Skeletal muscle tissue (tissue), 4 donors: ENCODE results near the gene RAB31. TPM values are rescaled to one million over a fixed set of nuclear protein-coding genes. Genes with fewer than 3 reads are reported as not detected.

ENCODE experiments used
- H3K27ac ChIP-seq: one replicate; pipeline ENCODE4 v1.7.0; 2013; ENCODE audit warnings: mild to moderate bottlenecking, low read depth, low read length, inconsistent platforms
- H3K27me3 ChIP-seq, 3 donors: one replicate each; pipeline ENCODE4 v1.7.0; 2013; ENCODE audit warnings: low read length in 3 of 3; ENCODE audit not compliant: control insufficient read depth in 3 of 3, insufficient read depth in 3 of 3
- H3K36me3 ChIP-seq, 3 donors: one replicate each; pipeline ENCODE4 v1.7.0; 2013; ENCODE audit warnings: low read length in 3 of 3; ENCODE audit not compliant: control insufficient read depth in 3 of 3, insufficient read depth in 3 of 3
- H3K4me1 ChIP-seq, 3 donors: one replicate each; pipeline ENCODE4 v1.7.0; 2013; ENCODE audit warnings: low read length in 3 of 3, mild to moderate bottlenecking in 3 of 3; ENCODE audit not compliant: control insufficient read depth in 3 of 3, insufficient read depth in 3 of 3
- H3K4me3 ChIP-seq, 3 donors: one replicate each; pipeline ENCODE4 v1.7.0; 2013; ENCODE audit warnings: low read length in 3 of 3
- H3K9ac ChIP-seq, 3 donors: one replicate each; pipeline ENCODE4 v1.7.0; 2013; ENCODE audit warnings: low read length in 3 of 3, mild to moderate bottlenecking in 3 of 3, moderate library complexity in 2 of 3, low read depth in 1 of 3
- H3K9me3 ChIP-seq, 3 donors: one replicate each; pipeline ENCODE4 v1.7.0; 2013; ENCODE audit warnings: low read length in 3 of 3; ENCODE audit not compliant: control insufficient read depth in 3 of 3
- total RNA-seq: library from RNA; depleted of rRNA; stranded (reverse); fragments of >200 nt; gene quantifications from one replicate; pipeline ENCODE4 v1.2.3, GENCODE V29; 2014
- donor health status: Osteomylitis.

RAB31 gene
- total RNA-seq, 1 donor from 2014 or later = 16.7 TPM

GRCh38 chr18:9796935-9797549, 88.9 kb downstream of the RAB31 start:
- Histone ChIP-seq H3K4me1 (peaks cover 0 to 7% (median 4%) of the 10 kb centered on the region in 3 donors), H3K27ac (no peak overlapping the region), H3K36me3 (no peaks in the 10 kb centered on the region), H3K27me3 (no peaks in the 10 kb centered on the region), H3K9me3 (no peaks in the 10 kb centered on the region), H3K9ac (no peak overlapping the region), H3K4me3 (no peak overlapping the region)

- Histone ChIP-seq H3K4me3 (no peak overlapping the region), H3K36me3 (no peaks in the 10 kb centered on the region), H3K27me3 (no peaks in the 10 kb centered on the region), H3K9me3 (no peaks in the 10 kb centered on the region), H3K27ac (no peak overlapping the region), H3K4me1 (peaks cover 10 to 18% (median 16%) of the 10 kb centered on the region in 3 donors), H3K9ac (no peak overlapping the region)
Measured at GRCh38 chr18:9802175-9803062, 94.3 kb downstream of the RAB31 start.

- Histone ChIP-seq H3K27ac (peak overlapping the region; percentile 86), H3K9me3 (no peaks in the 10 kb centered on the region), H3K4me3 (no peak overlapping the region), H3K36me3 (no peaks in the 10 kb centered on the region), H3K4me1 (peaks cover 10 to 15% (median 13%) of the 10 kb centered on the region in 3 donors), H3K9ac (no peak overlapping the region), H3K27me3 (no peaks in the 10 kb centered on the region)
Measured at GRCh38 chr18:9803063-9803697, 95.1 kb downstream of the RAB31 start.

GRCh38 chr18:9803698-9804516, 95.8 kb downstream of the RAB31 start:
- H3K27me3 ChIP-seq = no peaks in the 10 kb centered on the region
- peak overlapping the region; percentile 86 for H3K27ac ChIP-seq
- H3K36me3 ChIP-seq = no peaks in the 10 kb centered on the region
- no peaks in the 10 kb centered on the region for H3K9me3 ChIP-seq
- peak overlapping the region; percentile 76 to 84 (median 81) for H3K9ac ChIP-seq
- H3K4me3 ChIP-seq = peak overlapping the region; percentile 33 to 65 (median 47)
- H3K4me1 ChIP-seq = peaks cover 14 to 17% (median 16%) of the 10 kb centered on the region in 3 donors

- H3K36me3 ChIP-seq = no peaks in the 10 kb centered on the region
- H3K4me3 ChIP-seq = peak overlapping the region; percentile 33 to 65 (median 47)
- H3K27ac ChIP-seq = peak overlapping the region; percentile 86
- no peaks in the 10 kb centered on the region for H3K27me3 ChIP-seq
- no peaks in the 10 kb centered on the region for H3K9me3 ChIP-seq
- H3K4me1 ChIP-seq = peaks cover 18 to 22% (median 22%) of the 10 kb centered on the region in 3 donors
- H3K9ac ChIP-seq = peak overlapping the region; percentile 76 to 84 (median 81)
Measured at GRCh38 chr18:9804517-9805104, 96.5 kb downstream of the RAB31 start.

- H3K9ac ChIP-seq = peak overlapping the region in 1 of 3 donors; percentile 45
- no peaks in the 10 kb centered on the region for H3K9me3 ChIP-seq
- H3K36me3 ChIP-seq = no peaks in the 10 kb centered on the region
- no peak overlapping the region for H3K4me3 ChIP-seq
- H3K27me3 ChIP-seq = no peaks in the 10 kb centered on the region
- no peak overlapping the region for H3K27ac ChIP-seq
- peaks cover 32 to 44% (median 43%) of the 10 kb centered on the region in 3 donors for H3K4me1 ChIP-seq
Measured at GRCh38 chr18:9806905-9807304, 98.8 kb downstream of the RAB31 start.

GRCh38 chr18:9808295-9809241, 100.5 kb downstream of the RAB31 start:
- Histone ChIP-seq H3K27me3 (no peaks in the 10 kb centered on the region), H3K36me3 (no peaks in the 10 kb centered on the region), H3K4me1 (peaks cover 31 to 45% (median 41%) of the 10 kb centered on the region in 3 donors), H3K27ac (no peak overlapping the region), H3K9ac (no peak overlapping the region), H3K9me3 (no peaks in the 10 kb centered on the region), H3K4me3 (peak overlapping the region in 1 of 3 donors; percentile 1)

GRCh38 chr18:9809697-9810096, 101.6 kb downstream of the RAB31 start:
- no peaks in the 10 kb centered on the region for H3K36me3 ChIP-seq
- no peaks in the 10 kb centered on the region for H3K9me3 ChIP-seq
- peak overlapping the region; percentile 45 for H3K27ac ChIP-seq
- H3K4me3 ChIP-seq = no peak overlapping the region
- peaks cover 28 to 34% (median 33%) of the 10 kb centered on the region in 3 donors for H3K4me1 ChIP-seq
- no peak overlapping the region for H3K9ac ChIP-seq
- no peaks in the 10 kb centered on the region for H3K27me3 ChIP-seq
